ENCODE results near the gene NUAK1. TPM values are rescaled to one million over a fixed set of nuclear protein-coding genes. Genes with fewer than 3 reads are reported as not detected.

NUAK1 gene
- total RNA-seq, 4 donors from 2014 or later = 0.75 to 14.7 (median 3.5) TPM

DNA sequence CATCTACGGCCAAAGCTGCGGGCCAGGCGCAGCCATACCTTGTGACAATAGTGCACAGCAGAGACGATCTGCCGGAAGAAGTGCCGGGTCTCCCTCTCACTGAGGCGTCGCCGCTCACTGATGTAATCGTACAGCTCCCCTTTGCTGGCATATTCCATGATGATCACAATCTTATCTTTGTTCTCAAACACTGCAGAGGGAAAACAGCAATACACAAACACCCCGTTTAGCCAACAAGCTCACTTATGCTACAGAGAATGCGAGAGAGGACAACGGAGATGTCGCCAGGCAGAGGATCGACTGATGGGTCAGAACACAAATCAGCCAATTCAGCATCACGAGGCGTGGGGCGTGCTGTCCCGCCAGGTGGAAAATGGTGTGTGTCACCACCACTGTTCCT, 52.1 kb downstream of the NUAK1 start:
- in situ Hi-C loops (cut with MboI; ENCODE audit: low pct_ligation_motif_present in 1 of 4, low pct_unique_long_range_greater_than_20kb in 1 of 4, low sequenced_read_pairs in 3 of 4) (no loop called here), intact Hi-C loops (cut with DNase I; ENCODE audit: low total_unique reads) (no loop called here)
- Histone ChIP-seq H3K27ac (no peak overlapping the region), H3K4me1 (peaks cover 0 to 11% (median 5%) of the 10 kb centered on the region in 4 donors), H3K27me3 (no peaks in the 10 kb centered on the region), H3K4me3 (no peak overlapping the region), H3K36me3 (no peaks in the 10 kb centered on the region), H3K9me3 (no peaks in the 10 kb centered on the region)
- DNase-seq = no peak
- no peak for TF ChIP-seq EP300 (IDR thresholded peaks at IDR 0.05; ENCODE audit: low read depth)
- no peak for TF ChIP-seq POLR2A (IDR thresholded peaks at IDR 0.05)
- no peak for TF ChIP-seq POLR2AphosphoS5 (IDR thresholded peaks at IDR 0.05)
- TF ChIP-seq, protein P1, sequence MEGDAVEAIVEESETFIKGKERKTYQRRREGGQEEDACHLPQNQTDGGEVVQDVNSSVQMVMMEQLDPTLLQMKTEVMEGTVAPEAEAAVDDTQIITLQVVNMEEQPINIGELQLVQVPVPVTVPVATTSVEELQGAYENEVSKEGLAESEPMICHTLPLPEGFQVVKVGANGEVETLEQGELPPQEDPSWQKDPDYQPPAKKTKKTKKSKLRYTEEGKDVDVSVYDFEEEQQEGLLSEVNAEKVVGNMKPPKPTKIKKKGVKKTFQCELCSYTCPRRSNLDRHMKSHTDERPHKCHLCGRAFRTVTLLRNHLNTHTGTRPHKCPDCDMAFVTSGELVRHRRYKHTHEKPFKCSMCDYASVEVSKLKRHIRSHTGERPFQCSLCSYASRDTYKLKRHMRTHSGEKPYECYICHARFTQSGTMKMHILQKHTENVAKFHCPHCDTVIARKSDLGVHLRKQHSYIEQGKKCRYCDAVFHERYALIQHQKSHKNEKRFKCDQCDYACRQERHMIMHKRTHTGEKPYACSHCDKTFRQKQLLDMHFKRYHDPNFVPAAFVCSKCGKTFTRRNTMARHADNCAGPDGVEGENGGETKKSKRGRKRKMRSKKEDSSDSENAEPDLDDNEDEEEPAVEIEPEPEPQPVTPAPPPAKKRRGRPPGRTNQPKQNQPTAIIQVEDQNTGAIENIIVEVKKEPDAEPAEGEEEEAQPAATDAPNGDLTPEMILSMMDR (IDR thresholded peaks at IDR 0.05) = no peak
- 93 to 96% methylated on average over 5 to 19 of the region's 19 CpGs for WGBS, 2 donors (ENCODE audit: low coverage in 1 of 2)

DNA sequence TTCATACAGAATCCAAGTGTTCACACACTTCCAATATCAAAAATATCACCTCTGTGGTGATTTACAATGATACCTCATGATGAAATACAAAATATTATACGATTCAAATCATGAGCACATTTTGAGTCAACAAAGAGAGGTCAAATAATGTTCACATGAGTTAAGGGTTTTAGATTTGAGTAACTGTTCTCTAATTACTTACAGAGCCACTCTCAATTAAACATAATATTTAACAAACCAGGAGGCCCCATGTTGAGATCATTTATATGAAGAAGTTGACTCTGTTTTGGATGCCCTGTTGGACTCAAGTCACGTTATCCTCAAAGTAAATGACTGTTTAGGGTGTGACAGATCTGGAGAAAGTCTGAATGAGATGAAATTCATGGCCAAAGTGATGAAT, 53.5 kb downstream of the NUAK1 start:
- Histone ChIP-seq H3K36me3 (no peaks in the 10 kb centered on the region), H3K27ac (no peak overlapping the region), H3K9me3 (no peaks in the 10 kb centered on the region), H3K4me1 (peaks cover 0 to 17% (median 4%) of the 10 kb centered on the region in 4 donors), H3K27me3 (no peaks in the 10 kb centered on the region), H3K4me3 (no peak overlapping the region)
- no peak for TF ChIP-seq POLR2AphosphoS5 (IDR thresholded peaks at IDR 0.05)
- no peak for TF ChIP-seq EP300 (IDR thresholded peaks at IDR 0.05; ENCODE audit: low read depth)
- TF ChIP-seq POLR2A (IDR thresholded peaks at IDR 0.05) = no peak
- TF ChIP-seq, protein P1 (IDR thresholded peaks at IDR 0.05) = no peak
- in situ Hi-C loops (cut with MboI; ENCODE audit: low pct_ligation_motif_present in 1 of 4, low pct_unique_long_range_greater_than_20kb in 1 of 4, low sequenced_read_pairs in 3 of 4) = no loop called here
- no peak for DNase-seq
- intact Hi-C loops (cut with DNase I; ENCODE audit: low total_unique reads) = no loop called here
- WGBS, 2 donors (ENCODE audit: low coverage in 1 of 2) = 61 to 76% methylated on average over 2 of the region's 2 CpGs

DNA sequence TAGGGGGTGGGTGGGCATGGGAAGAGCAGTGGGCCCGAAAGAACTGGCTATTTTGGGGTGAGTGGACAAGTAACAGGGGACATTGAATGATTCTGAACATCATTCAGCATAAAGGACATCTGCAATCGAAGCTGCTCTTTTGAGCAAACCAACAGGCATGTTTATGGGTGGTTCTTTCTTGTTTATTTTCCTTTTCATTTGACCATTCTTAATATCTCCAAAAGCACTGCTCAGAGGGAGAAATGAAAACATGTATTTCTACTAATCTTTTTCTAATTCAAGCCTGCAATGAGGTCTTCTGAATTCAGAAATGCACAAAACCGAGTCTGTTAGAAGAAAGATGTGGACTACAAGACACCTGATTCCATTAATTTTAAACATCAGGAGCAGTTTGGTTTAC, 54.0 kb downstream of the NUAK1 start:
- 61 to 82% methylated on average over 2 to 3 of the region's 3 CpGs for WGBS, 2 donors (ENCODE audit: low coverage in 1 of 2)
- in situ Hi-C loops (cut with MboI; ENCODE audit: low pct_ligation_motif_present in 1 of 4, low pct_unique_long_range_greater_than_20kb in 1 of 4, low sequenced_read_pairs in 3 of 4) (no loop called here), intact Hi-C loops (cut with DNase I; ENCODE audit: low total_unique reads) (no loop called here)
- no peak for TF ChIP-seq EP300 (IDR thresholded peaks at IDR 0.05; ENCODE audit: low read depth)
- no peak for TF ChIP-seq POLR2AphosphoS5 (IDR thresholded peaks at IDR 0.05)
- TF ChIP-seq, protein P1 (IDR thresholded peaks at IDR 0.05) = no peak
- H3K27me3 ChIP-seq = no peaks in the 10 kb centered on the region
- no peak overlapping the region for H3K4me3 ChIP-seq
- peaks cover 0 to 22% (median 7%) of the 10 kb centered on the region in 4 donors for H3K4me1 ChIP-seq
- H3K36me3 ChIP-seq = no peaks in the 10 kb centered on the region
- no peak for DNase-seq
- H3K27ac ChIP-seq = peak overlapping the region in 1 of 4 donors; percentile 20
- H3K9me3 ChIP-seq = no peaks in the 10 kb centered on the region

DNA sequence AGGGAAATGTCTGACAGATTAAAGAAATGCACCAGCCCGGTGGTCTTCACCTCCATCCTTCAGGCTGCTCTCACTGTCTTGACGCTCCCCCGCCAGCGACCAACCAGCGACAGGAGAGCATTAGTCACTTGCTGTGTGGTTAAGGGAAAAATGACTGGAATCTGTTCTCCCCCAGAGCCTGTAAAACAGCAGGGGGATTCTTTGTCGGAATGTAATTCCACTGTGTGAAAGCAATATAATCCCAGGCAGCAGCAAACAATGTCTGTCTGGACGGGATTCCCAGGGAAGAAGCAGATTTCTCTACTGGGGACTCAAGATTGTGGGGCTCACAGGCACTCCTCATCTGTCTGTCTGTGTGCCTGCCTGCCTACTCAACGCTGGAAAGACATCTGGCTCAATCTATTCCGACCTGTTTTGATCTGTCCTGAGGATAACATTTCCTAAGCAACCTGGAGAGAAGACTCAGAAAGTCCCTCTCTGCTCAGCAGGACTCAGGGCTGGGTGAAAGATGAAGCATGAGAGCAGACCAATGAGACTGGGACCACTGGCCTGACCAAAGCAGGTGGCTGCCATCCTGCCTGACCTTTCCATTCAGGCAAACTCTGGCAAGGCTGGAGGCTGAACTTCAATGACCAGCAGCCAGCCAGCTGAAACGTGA, 54.6 kb downstream of the NUAK1 start:
- TF ChIP-seq, protein P1 (IDR thresholded peaks at IDR 0.05) = no peak
- TF ChIP-seq EP300 (IDR thresholded peaks at IDR 0.05; ENCODE audit: low read depth) (no peak), POLR2AphosphoS5 (IDR thresholded peaks at IDR 0.05) (no peak), POLR2A (IDR thresholded peaks at IDR 0.05) (no peak)
- H3K9me3 ChIP-seq = no peaks in the 10 kb centered on the region
- H3K27me3 ChIP-seq = no peaks in the 10 kb centered on the region
- intact Hi-C loops (cut with DNase I; ENCODE audit: low total_unique reads) = no loop called here
- no peaks in the 10 kb centered on the region for H3K36me3 ChIP-seq
- peak overlapping the region in 1 of 4 donors; percentile 20 for H3K27ac ChIP-seq
- WGBS, 2 donors (ENCODE audit: low coverage in 1 of 2) = 60 to 71% methylated on average over 6 to 10 of the region's 10 CpGs
- in situ Hi-C loops (cut with MboI; ENCODE audit: low pct_ligation_motif_present in 1 of 4, low pct_unique_long_range_greater_than_20kb in 1 of 4, low sequenced_read_pairs in 3 of 4) = no loop called here
- peaks cover 0 to 24% (median 7%) of the 10 kb centered on the region in 4 donors for H3K4me1 ChIP-seq
- DNase-seq = no peak
- H3K4me3 ChIP-seq = no peak overlapping the region
